Epithelial cell of esophagus (primary cell): ENCODE results near the gene SESN1.

Experiments
- DNase-seq: peaks from one replicate; pipeline ENCODE4 v3.0.0; 2010; ENCODE audit warnings: low read depth
- H3K4me3 ChIP-seq: 2 replicates; pipeline ENCODE4 v1.5.1; 2011; ENCODE audit warnings: mild to moderate bottlenecking, low read length, control low read depth
- TF ChIP-seq, protein P1 (sequence below): IDR thresholded peaks from 2 replicates; pipeline ENCODE4 v1.5.1; 2011; ENCODE audit warnings: low read depth, mild to moderate bottlenecking, low read length, control low read depth, inconsistent platforms; ENCODE audit not compliant: insufficient read depth; ENCODE audit errors: missing control alignments

SESN1 gene

DNA sequence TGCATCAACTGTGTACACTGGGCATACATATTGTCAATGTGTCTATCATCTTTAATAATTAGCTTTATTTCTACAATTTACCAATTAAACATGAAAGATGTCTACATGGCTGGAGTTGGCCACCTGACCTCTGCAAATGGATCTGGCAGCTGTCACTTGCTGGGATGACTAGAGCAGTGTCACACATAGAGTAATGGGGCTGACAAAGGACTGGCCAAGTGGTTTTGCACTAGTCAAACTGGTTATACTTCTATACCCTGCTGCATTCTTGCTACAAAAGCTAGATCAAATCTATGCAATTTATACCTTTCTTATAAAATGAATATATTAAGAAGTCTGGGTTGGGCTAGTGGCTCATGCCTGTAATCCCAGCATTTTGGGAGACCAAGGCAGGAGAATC is 99.3 kb downstream of the SESN1 start:
- no peak overlapping the region for H3K4me3 ChIP-seq
- no peak for DNase-seq
- TF ChIP-seq, protein P1, sequence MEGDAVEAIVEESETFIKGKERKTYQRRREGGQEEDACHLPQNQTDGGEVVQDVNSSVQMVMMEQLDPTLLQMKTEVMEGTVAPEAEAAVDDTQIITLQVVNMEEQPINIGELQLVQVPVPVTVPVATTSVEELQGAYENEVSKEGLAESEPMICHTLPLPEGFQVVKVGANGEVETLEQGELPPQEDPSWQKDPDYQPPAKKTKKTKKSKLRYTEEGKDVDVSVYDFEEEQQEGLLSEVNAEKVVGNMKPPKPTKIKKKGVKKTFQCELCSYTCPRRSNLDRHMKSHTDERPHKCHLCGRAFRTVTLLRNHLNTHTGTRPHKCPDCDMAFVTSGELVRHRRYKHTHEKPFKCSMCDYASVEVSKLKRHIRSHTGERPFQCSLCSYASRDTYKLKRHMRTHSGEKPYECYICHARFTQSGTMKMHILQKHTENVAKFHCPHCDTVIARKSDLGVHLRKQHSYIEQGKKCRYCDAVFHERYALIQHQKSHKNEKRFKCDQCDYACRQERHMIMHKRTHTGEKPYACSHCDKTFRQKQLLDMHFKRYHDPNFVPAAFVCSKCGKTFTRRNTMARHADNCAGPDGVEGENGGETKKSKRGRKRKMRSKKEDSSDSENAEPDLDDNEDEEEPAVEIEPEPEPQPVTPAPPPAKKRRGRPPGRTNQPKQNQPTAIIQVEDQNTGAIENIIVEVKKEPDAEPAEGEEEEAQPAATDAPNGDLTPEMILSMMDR: no peak

DNA sequence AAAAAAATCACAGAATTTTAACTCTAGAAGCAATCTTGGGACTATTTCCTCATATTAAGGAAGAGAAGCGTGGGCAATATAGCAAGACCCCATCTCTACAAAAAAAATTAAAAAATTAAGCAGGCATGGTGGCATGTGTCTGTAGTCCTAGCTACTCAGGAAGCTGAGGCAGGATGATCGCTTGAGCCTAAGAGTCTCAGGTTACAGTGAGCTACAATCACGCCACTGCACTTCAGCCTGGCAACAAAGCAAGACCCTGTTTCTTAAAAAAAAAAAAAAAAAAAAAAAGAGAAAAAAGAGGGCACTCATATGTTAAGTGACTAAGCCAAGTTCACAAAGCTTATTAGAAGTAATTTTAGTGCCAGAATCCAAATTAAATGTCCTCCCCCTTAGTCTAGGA is 100.8 kb downstream of the SESN1 start:
- DNase-seq: no peak
- TF ChIP-seq, protein P1: no peak
- no peak overlapping the region for H3K4me3 ChIP-seq

DNA sequence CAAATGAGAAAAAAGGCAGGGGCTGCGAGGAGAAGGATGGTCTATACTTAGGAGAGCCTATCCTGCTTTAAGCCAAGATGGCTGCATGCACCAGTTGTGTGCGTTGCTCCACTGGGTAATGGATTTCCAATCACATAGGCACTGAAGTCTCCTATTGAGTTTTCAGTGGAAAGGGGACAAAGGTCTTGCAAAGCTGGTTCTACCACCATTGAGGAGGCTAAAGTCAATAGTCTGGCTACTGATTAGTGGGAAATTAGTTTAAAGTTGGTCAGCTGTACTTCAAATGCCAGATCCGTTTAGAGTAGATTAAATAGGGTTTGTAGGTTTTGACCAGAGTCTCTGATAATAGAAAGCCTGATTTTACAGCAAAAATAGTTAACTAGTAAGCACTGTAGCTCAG is 104.9 kb downstream of the SESN1 start:
- no peak for DNase-seq
- TF ChIP-seq, protein P1: no peak
- no peak overlapping the region for H3K4me3 ChIP-seq

DNA sequence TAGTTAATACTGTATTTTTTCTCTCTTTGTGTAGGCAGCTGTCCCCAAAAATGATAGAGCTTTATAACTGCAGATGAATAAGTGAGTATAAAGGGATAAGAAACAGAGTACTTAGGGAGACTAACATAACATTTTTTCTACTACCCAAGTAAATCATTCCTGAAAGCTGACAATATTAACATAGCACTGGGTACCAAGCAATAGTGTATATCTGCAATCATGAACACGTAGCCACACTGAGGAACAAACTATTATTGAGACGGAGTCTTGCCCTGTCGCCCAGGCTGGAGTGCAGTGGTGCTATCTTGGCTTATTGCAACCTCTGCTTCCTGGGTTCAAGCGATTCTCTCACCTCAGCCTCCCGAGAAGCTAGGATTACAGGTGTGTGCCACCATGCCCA is 105.9 kb downstream of the SESN1 start:
- no peak overlapping the region for H3K4me3 ChIP-seq
- TF ChIP-seq, protein P1: no peak
- no peak for DNase-seq

DNA sequence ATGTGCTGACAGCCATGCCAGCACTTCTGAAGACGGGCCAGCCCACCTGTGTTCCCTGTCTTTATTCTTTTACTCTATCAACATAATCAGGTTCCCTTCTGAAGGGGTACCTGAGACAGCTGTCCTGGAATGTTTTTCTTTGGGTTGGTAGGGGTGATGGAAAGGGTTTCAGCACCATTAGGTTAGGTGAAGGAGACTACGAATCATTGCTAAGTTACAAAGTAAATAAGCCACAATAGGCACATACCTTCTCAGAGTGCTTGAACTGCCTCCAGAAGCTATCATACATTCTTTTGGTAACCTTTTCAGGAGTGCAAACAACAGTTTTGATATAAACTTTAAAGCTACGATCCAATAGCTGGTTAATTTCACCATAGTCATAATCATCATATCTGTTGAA is 106.3 kb downstream of the SESN1 start:
- DNase-seq: no peak
- no peak overlapping the region for H3K4me3 ChIP-seq
- TF ChIP-seq, protein P1: no peak

DNA sequence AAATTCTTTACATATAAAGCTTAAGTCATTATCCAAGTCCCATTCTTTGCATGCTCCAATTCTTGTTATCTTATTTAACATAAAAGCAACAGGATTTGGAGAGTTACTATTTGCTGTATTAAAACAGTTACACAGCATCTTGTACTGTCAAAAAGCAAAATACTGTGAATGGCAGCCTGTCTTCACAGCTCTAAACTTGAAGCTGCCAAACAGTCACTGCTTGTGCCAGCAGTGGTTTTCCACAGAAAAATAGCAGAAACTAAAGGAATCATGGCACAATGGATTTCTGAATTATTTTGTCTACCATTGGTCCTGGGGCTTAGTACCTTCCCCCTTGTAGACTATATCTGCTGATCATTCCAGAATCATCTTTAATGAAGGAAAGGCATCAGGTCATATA is 107.5 kb downstream of the SESN1 start:
- no peak overlapping the region for H3K4me3 ChIP-seq
- DNase-seq: no peak
- TF ChIP-seq, protein P1: no peak

DNA sequence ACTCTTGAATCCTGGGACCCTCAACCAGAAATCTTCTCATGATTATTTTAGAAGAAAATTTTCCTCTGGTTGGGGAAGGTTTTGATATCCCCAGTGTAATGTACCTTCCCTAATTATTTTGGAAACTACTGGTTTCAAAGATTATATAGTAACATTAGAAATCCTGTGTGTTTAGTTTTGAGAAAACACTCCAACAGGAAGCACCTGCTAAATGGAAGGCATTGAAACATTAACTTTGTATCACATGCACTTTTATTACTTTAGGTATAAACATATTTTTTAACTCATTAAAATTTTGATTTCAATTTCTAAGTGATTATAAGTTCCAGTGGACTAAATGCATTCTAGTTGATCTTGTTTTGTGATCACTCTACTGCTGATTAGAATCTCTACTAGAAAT is 109.3 kb downstream of the SESN1 start:
- TF ChIP-seq, protein P1: no peak
- H3K4me3 ChIP-seq: no peak overlapping the region
- DNase-seq: no peak
